ENCODE measurements around the gene DAP3. TPM values are rescaled to one million over a fixed set of nuclear protein-coding genes. Genes with fewer than 3 reads are reported as not detected.
A peak's percentile ranks its signal among the peaks of the same experiment; 100 is the strongest.
"Not testable (repeated sequence)": the region's sequence is repeated elsewhere in the genome, so short reads cannot be mapped to it uniquely, and the experiment has no call there.

DAP3 gene
- total RNA-seq, 2 donors from 2014 or later = 107 to 112 TPM

DNA sequence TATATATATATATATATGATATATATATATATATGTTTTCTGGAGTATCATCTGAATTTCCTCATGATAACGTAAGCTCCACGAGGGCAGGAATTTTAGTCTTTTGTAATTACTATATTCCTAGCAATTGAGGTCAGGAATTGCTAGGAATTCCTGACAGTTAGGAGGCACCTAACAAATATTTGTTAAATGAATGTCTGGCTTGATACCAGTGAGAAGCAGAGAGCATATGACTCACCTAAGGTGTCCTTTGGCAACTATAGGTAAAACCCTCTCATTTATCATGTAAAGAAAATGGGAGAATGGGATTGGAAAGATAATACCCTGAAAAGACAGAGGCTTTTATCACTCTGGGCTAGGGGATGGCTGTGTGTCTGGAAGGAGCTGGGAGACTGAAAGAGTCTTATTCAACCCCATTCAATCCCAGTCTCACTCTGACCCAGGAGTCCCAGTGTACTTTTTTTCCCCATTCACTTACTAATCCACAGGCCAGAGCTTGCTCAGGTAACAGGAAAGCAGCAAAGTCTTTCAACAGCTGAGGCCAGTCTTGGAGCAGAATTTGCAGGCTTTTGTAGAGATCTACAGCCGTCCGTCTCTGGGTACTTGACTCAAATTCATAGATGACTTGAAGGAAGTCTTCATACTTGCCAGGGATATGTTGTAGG, 71.2 kb downstream of the DAP3 start:
- TF ChIP-seq, protein P1, sequence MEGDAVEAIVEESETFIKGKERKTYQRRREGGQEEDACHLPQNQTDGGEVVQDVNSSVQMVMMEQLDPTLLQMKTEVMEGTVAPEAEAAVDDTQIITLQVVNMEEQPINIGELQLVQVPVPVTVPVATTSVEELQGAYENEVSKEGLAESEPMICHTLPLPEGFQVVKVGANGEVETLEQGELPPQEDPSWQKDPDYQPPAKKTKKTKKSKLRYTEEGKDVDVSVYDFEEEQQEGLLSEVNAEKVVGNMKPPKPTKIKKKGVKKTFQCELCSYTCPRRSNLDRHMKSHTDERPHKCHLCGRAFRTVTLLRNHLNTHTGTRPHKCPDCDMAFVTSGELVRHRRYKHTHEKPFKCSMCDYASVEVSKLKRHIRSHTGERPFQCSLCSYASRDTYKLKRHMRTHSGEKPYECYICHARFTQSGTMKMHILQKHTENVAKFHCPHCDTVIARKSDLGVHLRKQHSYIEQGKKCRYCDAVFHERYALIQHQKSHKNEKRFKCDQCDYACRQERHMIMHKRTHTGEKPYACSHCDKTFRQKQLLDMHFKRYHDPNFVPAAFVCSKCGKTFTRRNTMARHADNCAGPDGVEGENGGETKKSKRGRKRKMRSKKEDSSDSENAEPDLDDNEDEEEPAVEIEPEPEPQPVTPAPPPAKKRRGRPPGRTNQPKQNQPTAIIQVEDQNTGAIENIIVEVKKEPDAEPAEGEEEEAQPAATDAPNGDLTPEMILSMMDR (conservative IDR thresholded peaks at IDR 0.05) = no peak
- H3K27ac Mint-ChIP-seq = peak overlapping the region; percentile 1

DNA sequence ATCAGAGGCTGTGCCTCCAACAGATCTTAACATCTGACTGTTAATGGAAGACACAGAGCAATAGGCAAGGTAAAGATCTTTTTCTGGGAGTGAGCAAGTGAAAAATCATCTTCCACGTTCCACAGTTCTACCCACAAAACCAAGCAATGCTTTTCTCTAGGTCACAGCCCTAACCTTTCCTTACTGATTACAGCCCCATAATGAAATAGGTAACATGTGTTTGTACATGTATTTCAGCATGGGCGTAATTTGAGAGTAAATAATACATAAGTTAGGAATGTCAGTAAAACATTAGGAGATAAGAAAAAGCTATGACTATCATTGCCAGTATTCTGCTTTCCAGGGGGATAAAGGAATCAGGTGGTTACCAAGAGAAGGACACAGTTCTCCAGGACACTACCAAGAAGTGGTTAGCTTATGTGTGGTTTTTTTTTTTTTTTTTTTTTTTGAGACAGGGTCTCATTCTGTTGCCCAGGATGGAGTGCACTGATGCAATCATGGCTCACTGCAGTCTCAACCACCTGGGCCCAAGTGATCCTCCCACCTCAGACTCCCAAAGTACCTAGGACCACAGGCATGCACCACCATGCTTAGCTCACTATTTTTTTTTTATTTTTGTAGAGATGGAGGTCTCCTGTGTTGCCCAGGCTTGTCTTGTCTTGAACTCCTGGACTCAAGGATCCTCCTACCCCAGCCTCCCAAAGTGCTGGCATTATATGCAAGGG, 72.0 kb downstream of the DAP3 start:
- Histone ChIP-seq H3K27ac (ENCODE audit: low read depth, low read length) (no peak overlapping the region), H3K4me3 (ENCODE audit: low read length) (no peak overlapping the region), H3K9ac (ENCODE audit: extremely low read depth, low read length, poor library complexity, severe bottlenecking) (no peak overlapping the region), H3K4me1 (ENCODE audit: control insufficient read depth, insufficient read depth, low read length) (no peaks in the 10 kb centered on the region), H3K36me3 (ENCODE audit: control insufficient read depth, insufficient read depth, low read length) (peaks cover 62% of the 10 kb centered on the region), H3K27me3 (ENCODE audit: control insufficient read depth, insufficient read depth, low read length, poor library complexity, severe bottlenecking) (no peaks in the 10 kb centered on the region), H3K9me3 (ENCODE audit: control insufficient read depth, low read length) (no peaks in the 10 kb centered on the region)
- DNase-seq = no peak
- Mint-ChIP-seq H3K9me3 (no peaks in the 10 kb centered on the region), H3K4me3 (no peak overlapping the region), H3K36me3 (ENCODE audit: low read depth) (peaks cover 68% of the 10 kb centered on the region), H3K4me1 (no peaks in the 10 kb centered on the region), H3K27ac (no peak overlapping the region), H3K27me3 (ENCODE audit: insufficient read depth) (no peaks in the 10 kb centered on the region)
- TF ChIP-seq, protein P1 (conservative IDR thresholded peaks at IDR 0.05) = no peak
- WGBS, 2 experiments (ENCODE audit: insufficient coverage in 1 of 2, insufficient read length in 1 of 2) = 85% methylated on average over 2 of the region's 2 CpGs; no CpG with 5 or more reads in 1 of the 2 experiments

More for the DNA sequence above, 71.2 kb downstream of the DAP3 start:
- WGBS, 2 experiments (ENCODE audit: insufficient coverage in 1 of 2, insufficient read length in 1 of 2) = 91 to 98% methylated on average over 2 to 4 of the region's 4 CpGs
- Histone ChIP-seq H3K4me3 (ENCODE audit: low read length) (no peak overlapping the region), H3K27ac (ENCODE audit: low read depth, low read length) (no peak overlapping the region), H3K9me3 (ENCODE audit: control insufficient read depth, low read length) (no peaks in the 10 kb centered on the region), H3K9ac (ENCODE audit: extremely low read depth, low read length, poor library complexity, severe bottlenecking) (no peak overlapping the region), H3K36me3 (ENCODE audit: control insufficient read depth, insufficient read depth, low read length) (peaks cover 63% of the 10 kb centered on the region), H3K27me3 (ENCODE audit: control insufficient read depth, insufficient read depth, low read length, poor library complexity, severe bottlenecking) (no peaks in the 10 kb centered on the region), H3K4me1 (ENCODE audit: control insufficient read depth, insufficient read depth, low read length) (no peaks in the 10 kb centered on the region)
- H3K4me3 Mint-ChIP-seq = no peak overlapping the region
- H3K27me3 Mint-ChIP-seq (ENCODE audit: insufficient read depth) = no peaks in the 10 kb centered on the region
- H3K4me1 Mint-ChIP-seq = no peaks in the 10 kb centered on the region
- H3K9me3 Mint-ChIP-seq = no peaks in the 10 kb centered on the region
- H3K36me3 Mint-ChIP-seq (ENCODE audit: low read depth) = peaks cover 67% of the 10 kb centered on the region
- DNase-seq = no peak

DNA sequence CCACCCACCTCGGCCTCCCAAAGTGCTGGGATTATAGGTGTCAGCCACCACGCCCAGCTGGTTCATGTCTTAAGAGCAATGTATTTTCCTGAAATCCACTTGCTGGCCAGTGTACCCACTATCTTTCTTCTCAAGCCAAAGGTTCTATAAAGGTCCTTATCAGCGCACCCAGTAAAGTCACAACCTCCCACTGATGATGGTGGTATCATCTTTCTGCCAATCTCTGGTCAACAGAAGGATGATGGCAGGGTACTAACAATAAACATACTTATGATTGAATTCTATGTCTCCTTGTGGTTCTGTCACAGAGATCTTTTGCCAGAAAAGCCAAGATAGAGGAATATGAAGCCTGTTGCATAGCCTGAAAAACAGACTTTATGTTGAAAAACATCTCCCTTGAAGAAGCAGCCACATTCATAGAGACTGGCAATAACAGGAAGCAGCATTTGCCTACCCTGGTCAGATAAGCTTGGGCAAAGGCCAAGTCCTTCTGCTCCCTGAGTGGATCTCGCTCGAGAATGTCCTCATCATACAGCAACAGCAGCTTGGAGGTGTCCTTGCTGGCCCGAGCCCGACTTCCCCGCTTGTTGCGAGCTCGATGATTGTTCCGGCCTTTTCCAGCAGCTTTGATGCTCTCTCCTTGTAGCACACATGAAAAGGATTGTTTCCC, 73.0 kb downstream of the DAP3 start:
- Mint-ChIP-seq H3K4me1 (no peaks in the 10 kb centered on the region), H3K27ac (no peak overlapping the region), H3K36me3 (ENCODE audit: low read depth) (peaks cover 68% of the 10 kb centered on the region), H3K9me3 (no peaks in the 10 kb centered on the region), H3K27me3 (ENCODE audit: insufficient read depth) (no peaks in the 10 kb centered on the region), H3K4me3 (no peak overlapping the region)
- TF ChIP-seq, protein P1 (conservative IDR thresholded peaks at IDR 0.05) = no peak
- H3K27me3 ChIP-seq (ENCODE audit: control insufficient read depth, insufficient read depth, low read length, poor library complexity, severe bottlenecking) = no peaks in the 10 kb centered on the region
- 94 to 95% methylated on average over 8 to 11 of the region's 11 CpGs for WGBS, 2 experiments (ENCODE audit: insufficient coverage in 1 of 2, insufficient read length in 1 of 2)
- H3K9ac ChIP-seq (ENCODE audit: extremely low read depth, low read length, poor library complexity, severe bottlenecking) = no peak overlapping the region
- no peak overlapping the region for H3K27ac ChIP-seq (ENCODE audit: low read depth, low read length)
- H3K36me3 ChIP-seq (ENCODE audit: control insufficient read depth, insufficient read depth, low read length) = peaks cover 59% of the 10 kb centered on the region
- no peaks in the 10 kb centered on the region for H3K9me3 ChIP-seq (ENCODE audit: control insufficient read depth, low read length)
- DNase-seq = no peak
- no peak overlapping the region for H3K4me3 ChIP-seq (ENCODE audit: low read length)
- no peaks in the 10 kb centered on the region for H3K4me1 ChIP-seq (ENCODE audit: control insufficient read depth, insufficient read depth, low read length)

DNA sequence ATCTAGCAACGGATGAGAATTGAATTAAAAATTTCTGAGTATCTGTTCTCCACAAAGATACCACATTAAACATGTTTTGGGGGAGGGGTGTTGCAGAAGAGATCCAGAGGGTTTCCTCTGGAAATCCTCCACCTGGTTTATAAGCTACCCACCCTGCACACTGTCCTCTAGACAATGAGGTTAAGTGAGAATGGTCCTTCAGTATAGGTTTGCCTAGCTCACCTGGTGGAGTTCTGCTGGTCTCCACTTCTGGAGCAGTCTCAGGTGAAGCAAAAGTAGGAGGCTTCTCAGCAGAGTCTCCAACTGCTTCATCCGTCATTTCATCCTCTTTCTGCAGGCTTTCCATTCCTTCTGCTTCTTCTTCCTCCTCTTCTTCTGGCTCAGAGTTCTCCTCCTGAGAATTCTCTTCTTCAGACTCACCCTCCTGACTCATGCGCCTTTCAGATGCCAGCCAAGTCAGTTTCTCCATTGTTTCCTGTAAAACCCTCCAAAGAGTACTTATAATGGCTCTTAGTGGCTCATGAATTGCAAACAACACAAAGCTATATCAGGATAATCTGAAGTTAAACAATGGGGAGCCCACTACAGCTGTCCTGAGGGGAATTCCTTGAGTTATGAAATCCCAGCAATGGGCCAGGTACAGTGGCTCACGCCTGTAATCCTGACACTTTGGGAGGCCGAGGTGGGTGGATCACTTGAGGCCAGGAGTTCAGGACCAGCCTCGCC, 74.4 kb downstream of the DAP3 start:
- not testable (repeated sequence) for H3K27ac Mint-ChIP-seq; H3K9me3 Mint-ChIP-seq; H3K27me3 Mint-ChIP-seq (ENCODE audit: insufficient read depth); H3K4me3 Mint-ChIP-seq; H3K9me3 ChIP-seq (ENCODE audit: control insufficient read depth, low read length); H3K27me3 ChIP-seq (ENCODE audit: control insufficient read depth, insufficient read depth, low read length, poor library complexity, severe bottlenecking); DNase-seq; H3K27ac ChIP-seq (ENCODE audit: low read depth, low read length); H3K4me1 Mint-ChIP-seq; H3K4me1 ChIP-seq (ENCODE audit: control insufficient read depth, insufficient read depth, low read length); H3K4me3 ChIP-seq (ENCODE audit: low read length); H3K9ac ChIP-seq (ENCODE audit: extremely low read depth, low read length, poor library complexity, severe bottlenecking)
- WGBS, 2 experiments (ENCODE audit: insufficient coverage in 1 of 2, insufficient read length in 1 of 2) = 93 to 96% methylated on average over 6 of the region's 6 CpGs
- peaks cover 68% of the 10 kb centered on the region for H3K36me3 Mint-ChIP-seq (ENCODE audit: low read depth)
- H3K36me3 ChIP-seq (ENCODE audit: control insufficient read depth, insufficient read depth, low read length) = peaks cover 62% of the 10 kb centered on the region
